ENCODE results near the gene BRSK2.

Gene BRSK2

GRCh38 chr11:1360835-1361357 lies 28.8 kb upstream of the BRSK2 start:
- Histone ChIP-seq H3K4me1 (no peaks in the 10 kb centered on the region), H3K4me3 (no peak overlapping the region), H3K36me3 (replicated peaks) (no peaks in the 10 kb centered on the region), H3K27me3 (ENCODE audit: low read depth) (no peaks in the 10 kb centered on the region), H3K9me3 (no peaks in the 10 kb centered on the region; the same call in none of the 2 replicates)
- DNase-seq (ENCODE audit: low spot score in 2 of 2): no peak
- in situ Hi-C loops (cut with MboI; ENCODE audit: low sequenced_read_pairs): no loop called here

DNA sequence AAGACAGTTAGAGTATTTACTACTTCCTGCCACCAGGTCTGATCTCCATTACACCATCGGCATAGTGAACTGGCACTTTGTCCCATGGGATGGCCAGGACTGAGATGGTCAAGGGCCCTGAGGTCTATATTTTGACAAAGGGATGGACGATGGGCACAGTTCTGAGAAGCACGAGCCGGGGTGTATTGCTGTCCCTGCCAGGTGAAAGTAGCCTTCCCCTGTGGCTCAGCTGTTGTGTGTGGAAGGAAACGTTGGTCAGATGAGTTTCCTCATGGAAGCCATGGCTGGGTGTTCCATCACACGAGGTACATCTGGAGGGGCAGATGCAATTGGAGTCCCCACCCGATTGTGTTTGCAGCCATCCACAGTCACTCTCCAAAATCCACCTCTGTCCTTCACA lies 27.9 kb upstream of the BRSK2 start:
- Histone ChIP-seq H3K36me3 (replicated peaks) (no peaks in the 10 kb centered on the region), H3K27me3 (ENCODE audit: low read depth) (no peaks in the 10 kb centered on the region), H3K4me3 (no peak overlapping the region), H3K9me3 (no peaks in the 10 kb centered on the region; the same call in none of the 2 replicates), H3K4me1 (no peaks in the 10 kb centered on the region)
- no peak for DNase-seq (ENCODE audit: low spot score in 2 of 2)
- in situ Hi-C loops (cut with MboI; ENCODE audit: low sequenced_read_pairs): no loop called here

DNA sequence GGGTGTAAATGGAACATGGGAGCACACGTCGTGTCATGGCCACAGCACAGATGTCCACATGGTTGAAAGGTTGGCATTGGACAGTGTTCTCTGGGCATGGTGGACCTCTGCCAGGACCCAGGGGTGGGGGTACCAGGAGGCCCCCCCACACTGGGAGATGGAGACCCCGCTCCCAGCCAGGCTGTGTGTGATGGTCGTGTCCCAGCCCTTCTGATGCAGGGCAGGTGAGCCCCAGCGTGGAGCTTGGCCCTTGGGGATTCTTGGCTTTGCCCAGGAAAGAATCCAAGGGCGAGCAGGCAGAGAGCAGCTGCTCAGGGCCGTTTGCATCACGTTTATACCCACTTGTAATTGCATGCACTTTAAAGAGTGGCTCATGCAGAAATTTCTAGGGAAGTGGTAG lies 22.0 kb upstream of the BRSK2 start:
- H3K4me3 ChIP-seq: no peak overlapping the region
- no peaks in the 10 kb centered on the region for H3K4me1 ChIP-seq
- DNase-seq (ENCODE audit: low spot score in 2 of 2): no peak
- H3K27me3 ChIP-seq (ENCODE audit: low read depth): no peaks in the 10 kb centered on the region
- in situ Hi-C loops (cut with MboI; ENCODE audit: low sequenced_read_pairs): no loop called here
- no peaks in the 10 kb centered on the region; the same call in 1 of the 2 replicates for H3K9me3 ChIP-seq
- H3K36me3 ChIP-seq (replicated peaks): no peaks in the 10 kb centered on the region

DNA sequence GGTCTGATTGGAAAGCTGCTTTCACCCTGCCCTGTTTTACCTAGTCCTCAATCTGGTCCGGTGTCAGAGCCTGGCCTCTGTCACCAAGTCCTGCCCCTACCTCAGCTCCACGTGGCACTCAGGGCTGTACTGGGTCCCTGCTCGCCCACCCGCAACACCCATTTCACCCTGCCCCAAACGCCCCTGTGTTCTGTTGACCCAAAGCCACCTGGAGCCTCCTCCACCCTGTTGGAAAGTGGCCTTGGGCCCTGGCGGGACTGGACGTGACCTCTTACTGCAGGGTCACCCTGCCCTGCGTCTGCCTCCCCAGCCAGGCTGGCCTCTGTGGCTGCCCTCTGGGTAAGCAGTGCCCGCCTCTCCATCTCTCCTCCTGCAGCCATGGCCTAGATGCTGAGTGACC lies 21.5 kb upstream of the BRSK2 start:
- Histone ChIP-seq H3K4me1 (peaks cover 3% of the 10 kb centered on the region), H3K9me3 (no peaks in the 10 kb centered on the region; the same call in 1 of the 2 replicates), H3K4me3 (no peak overlapping the region), H3K27me3 (ENCODE audit: low read depth) (no peaks in the 10 kb centered on the region), H3K36me3 (replicated peaks) (no peaks in the 10 kb centered on the region)
- no peak for DNase-seq (ENCODE audit: low spot score in 2 of 2)
- in situ Hi-C loops (cut with MboI; ENCODE audit: low sequenced_read_pairs): no loop called here

GRCh38 chr11:1368966-1369365 lies 20.8 kb upstream of the BRSK2 start:
- DNase-seq (ENCODE audit: low spot score in 2 of 2): no peak
- in situ Hi-C loops (cut with MboI; ENCODE audit: low sequenced_read_pairs): no loop called here
- H3K4me3 ChIP-seq: no peak overlapping the region
- H3K4me1 ChIP-seq: peaks cover 11% of the 10 kb centered on the region
- H3K27me3 ChIP-seq (ENCODE audit: low read depth): no peaks in the 10 kb centered on the region
- no peaks in the 10 kb centered on the region for H3K36me3 ChIP-seq (replicated peaks)
- no peaks in the 10 kb centered on the region; the same call in 1 of the 2 replicates for H3K9me3 ChIP-seq

DNA sequence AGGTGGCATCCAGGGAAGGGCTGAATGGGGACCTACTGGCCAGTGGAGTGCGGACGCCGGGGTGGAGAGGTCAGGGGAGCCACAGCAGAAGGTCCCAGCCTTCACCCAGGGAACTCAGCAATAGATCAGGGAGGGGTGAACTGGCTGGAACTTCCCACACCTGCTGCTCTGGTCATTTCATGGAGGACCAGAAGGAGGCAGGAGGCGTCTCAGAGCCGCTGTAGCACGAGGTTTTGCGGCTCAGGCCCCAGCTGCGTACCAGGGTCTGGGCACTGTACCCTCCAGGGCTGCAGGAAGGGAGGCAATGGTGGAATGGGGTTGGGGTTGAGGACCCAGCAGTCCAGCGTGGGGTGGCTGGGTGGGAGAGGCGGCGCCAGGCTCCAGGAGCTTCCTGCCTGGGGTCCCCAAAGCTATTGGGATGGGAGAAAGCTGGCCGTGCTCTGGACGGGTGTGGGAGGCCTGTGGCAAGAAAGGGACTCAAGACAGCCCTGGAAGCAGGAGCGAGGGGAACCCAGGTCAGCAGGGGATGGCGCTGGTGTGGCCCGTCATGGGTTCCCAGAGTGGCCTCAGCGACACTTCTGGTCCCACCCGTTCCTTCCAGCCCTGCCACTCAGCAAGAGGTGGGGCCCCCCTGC lies 20.2 kb upstream of the BRSK2 start:
- Histone ChIP-seq H3K4me1 (peaks cover 14% of the 10 kb centered on the region), H3K9me3 (no peaks in the 10 kb centered on the region), H3K4me3 (no peak overlapping the region), H3K27me3 (ENCODE audit: low read depth) (no peaks in the 10 kb centered on the region), H3K36me3 (replicated peaks) (no peaks in the 10 kb centered on the region)
- in situ Hi-C loops (cut with MboI; ENCODE audit: low sequenced_read_pairs): no loop called here
- DNase-seq (ENCODE audit: low spot score in 2 of 2): no peak

DNA sequence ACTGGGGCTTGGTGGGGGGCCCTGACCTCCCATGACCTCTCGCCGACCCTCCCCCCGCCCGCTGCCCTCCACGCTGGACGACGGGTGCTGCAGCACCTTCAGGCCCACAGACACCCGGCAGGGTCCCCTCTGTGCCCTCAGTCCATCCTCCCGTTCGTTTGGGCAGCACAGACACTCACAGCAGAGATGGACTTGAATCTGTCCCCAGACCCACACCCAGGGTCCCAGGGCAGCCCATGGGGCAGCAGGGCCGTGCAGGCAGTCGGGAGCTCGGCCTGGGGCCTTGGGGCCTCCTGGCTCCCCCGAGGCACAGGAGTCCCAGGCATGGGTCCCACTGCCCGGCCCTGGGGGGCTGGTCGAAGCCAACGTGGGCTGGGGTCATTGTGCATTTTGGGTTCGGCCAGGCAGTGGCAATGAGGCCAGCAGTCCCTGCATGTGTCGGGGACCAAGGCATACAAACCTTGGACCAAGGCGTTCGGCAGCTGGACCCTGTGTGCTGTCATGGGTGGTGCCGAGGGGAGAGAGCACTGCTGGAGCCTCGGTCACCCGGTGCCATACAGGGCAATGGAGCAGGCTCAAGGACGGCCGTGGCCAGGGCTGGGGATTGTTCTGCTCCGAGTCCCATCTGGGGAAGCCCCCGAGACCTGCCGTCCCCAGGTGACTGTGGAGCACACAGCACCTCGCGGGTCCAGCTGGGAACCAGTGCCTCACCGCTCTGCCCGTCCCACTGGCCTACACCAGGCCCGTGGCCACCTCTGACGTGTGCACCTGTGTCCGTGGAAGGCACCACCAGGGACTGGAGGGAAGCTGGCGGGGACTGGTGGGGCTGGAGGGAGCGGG lies 19.3 kb upstream of the BRSK2 start:
- in situ Hi-C loops (cut with MboI; ENCODE audit: low sequenced_read_pairs): no loop called here
- H3K4me3 ChIP-seq: no peak overlapping the region
- no peaks in the 10 kb centered on the region for H3K36me3 ChIP-seq (replicated peaks)
- DNase-seq (ENCODE audit: low spot score in 2 of 2): no peak
- no peaks in the 10 kb centered on the region for H3K27me3 ChIP-seq (ENCODE audit: low read depth)
- no peaks in the 10 kb centered on the region for H3K9me3 ChIP-seq
- H3K4me1 ChIP-seq: peaks cover 14% of the 10 kb centered on the region

- in situ Hi-C loops (cut with MboI; ENCODE audit: low sequenced_read_pairs): no loop called here
- peaks cover 14% of the 10 kb centered on the region for H3K4me1 ChIP-seq
- H3K36me3 ChIP-seq (replicated peaks): no peaks in the 10 kb centered on the region
- H3K27me3 ChIP-seq (ENCODE audit: low read depth): no peaks in the 10 kb centered on the region
- H3K4me3 ChIP-seq: no peak overlapping the region
- no peak for DNase-seq (ENCODE audit: low spot score in 2 of 2)
- no peaks in the 10 kb centered on the region for H3K9me3 ChIP-seq
Observed at GRCh38 chr11:1371026-1371325, 18.8 kb upstream of the BRSK2 start.

GRCh38 chr11:1371377-1371776 lies 18.4 kb upstream of the BRSK2 start:
- in situ Hi-C loops (cut with MboI; ENCODE audit: low sequenced_read_pairs): no loop called here
- Histone ChIP-seq H3K36me3 (replicated peaks) (no peaks in the 10 kb centered on the region), H3K4me1 (peaks cover 14% of the 10 kb centered on the region), H3K4me3 (no peak overlapping the region), H3K27me3 (ENCODE audit: low read depth) (no peaks in the 10 kb centered on the region), H3K9me3 (no peaks in the 10 kb centered on the region)
- DNase-seq (ENCODE audit: low spot score in 2 of 2): no peak

DNA sequence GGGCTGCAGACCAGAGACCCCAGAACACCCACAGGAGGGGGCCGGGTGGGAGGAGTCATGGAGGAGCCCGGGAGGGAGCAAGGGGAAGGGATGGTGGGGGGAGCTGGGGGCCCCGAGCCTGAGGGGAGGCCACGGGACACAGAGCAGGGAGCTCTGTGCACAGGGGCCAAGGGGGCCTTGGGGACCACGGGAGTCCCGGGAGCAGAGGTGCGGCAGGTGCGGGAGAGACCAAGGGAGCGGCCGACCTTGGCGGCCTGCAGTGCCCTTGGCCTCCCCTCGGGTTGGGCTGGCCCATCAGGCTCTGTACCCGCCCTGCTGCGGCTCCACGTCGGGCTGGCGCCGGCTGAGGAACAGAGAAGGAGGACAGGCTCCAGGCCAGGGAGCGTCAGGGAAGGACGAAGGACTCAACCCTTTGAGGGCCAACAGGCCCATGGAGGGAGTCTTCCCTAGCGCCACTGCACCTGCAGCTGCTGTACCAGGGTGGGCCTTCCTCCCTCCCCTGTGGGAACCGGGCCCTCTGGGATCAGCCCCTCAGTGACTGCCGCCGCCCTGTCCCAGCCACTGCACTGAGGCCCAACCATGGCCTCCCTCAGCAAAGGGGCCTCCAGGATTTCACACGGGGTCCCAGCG lies 17.8 kb upstream of the BRSK2 start:
- Histone ChIP-seq H3K27me3 (ENCODE audit: low read depth) (no peaks in the 10 kb centered on the region), H3K4me3 (no peak overlapping the region), H3K36me3 (replicated peaks) (no peaks in the 10 kb centered on the region), H3K4me1 (peaks cover 14% of the 10 kb centered on the region), H3K9me3 (no peaks in the 10 kb centered on the region)
- DNase-seq (ENCODE audit: low spot score in 2 of 2): no peak
- in situ Hi-C loops (cut with MboI; ENCODE audit: low sequenced_read_pairs): no loop called here

- DNase-seq (ENCODE audit: low spot score in 2 of 2): no peak
- in situ Hi-C loops (cut with MboI; ENCODE audit: low sequenced_read_pairs): no loop called here
- Histone ChIP-seq H3K4me1 (peaks cover 14% of the 10 kb centered on the region), H3K36me3 (replicated peaks) (no peaks in the 10 kb centered on the region), H3K9me3 (no peaks in the 10 kb centered on the region), H3K4me3 (no peak overlapping the region), H3K27me3 (ENCODE audit: low read depth) (no peaks in the 10 kb centered on the region)
Observed at GRCh38 chr11:1372660-1373059, 17.1 kb upstream of the BRSK2 start.

- no peak overlapping the region for H3K4me3 ChIP-seq
- in situ Hi-C loops (cut with MboI; ENCODE audit: low sequenced_read_pairs): no loop called here
- DNase-seq (ENCODE audit: low spot score in 2 of 2): peak; percentile 48 to 58
Observed at GRCh38 chr11:1373536-1374214, 16.1 kb upstream of the BRSK2 start.

GRCh38 chr11:1375161-1375954 lies 14.4 kb upstream of the BRSK2 start:
- H3K4me1 ChIP-seq: peaks cover 14% of the 10 kb centered on the region
- no peak overlapping the region for H3K4me3 ChIP-seq
- in situ Hi-C loops (cut with MboI; ENCODE audit: low sequenced_read_pairs): no loop called here
- H3K36me3 ChIP-seq (replicated peaks): no peaks in the 10 kb centered on the region
- H3K27me3 ChIP-seq (ENCODE audit: low read depth): no peaks in the 10 kb centered on the region
- no peak for DNase-seq (ENCODE audit: low spot score in 2 of 2)
- no peaks in the 10 kb centered on the region; the same call in 1 of the 2 replicates for H3K9me3 ChIP-seq

More at GRCh38 chr11:1373536-1374214, 16.1 kb upstream of the BRSK2 start:
- peaks cover 14% of the 10 kb centered on the region for H3K4me1 ChIP-seq
- H3K9me3 ChIP-seq: no peaks in the 10 kb centered on the region
- no peaks in the 10 kb centered on the region for H3K36me3 ChIP-seq (replicated peaks)
- no peaks in the 10 kb centered on the region for H3K27me3 ChIP-seq (ENCODE audit: low read depth)
